Activated gamma-delta T cell treated with anti-CD3 and anti-CD28 coated beads, Interleukin-2, amount 50 U/mL, for 16 hours (primary cell): ENCODE results near the gene PHACTR1.
"Not testable (repeated sequence)": the region's sequence is repeated elsewhere in the genome, so short reads cannot be mapped to it uniquely, and the experiment has no call there.

ENCODE experiments used
- DNase-seq: peaks from one replicate; pipeline ENCODE4 v3.0.0-alpha.2; 2020; ENCODE audit warnings: low read depth

PHACTR1 gene

GRCh38 chr6:13112921-13113320 lies 396.4 kb downstream of the PHACTR1 start:
- no peak for DNase-seq

- no peak for DNase-seq
Observed at GRCh38 chr6:13113376-13113775, 396.8 kb downstream of the PHACTR1 start.

GRCh38 chr6:13113981-13114593 lies 397.5 kb downstream of the PHACTR1 start:
- DNase-seq = no peak

GRCh38 chr6:13116155-13116554 lies 399.6 kb downstream of the PHACTR1 start:
- no peak for DNase-seq

GRCh38 chr6:13117570-13117969 lies 401.0 kb downstream of the PHACTR1 start:
- DNase-seq = no peak

GRCh38 chr6:13119549-13119948 lies 403.0 kb downstream of the PHACTR1 start:
- no peak for DNase-seq

GRCh38 chr6:13120483-13121482 lies 404.2 kb downstream of the PHACTR1 start:
- DNase-seq = no peak

- no peak for DNase-seq
Observed at GRCh38 chr6:13124131-13124530, 407.6 kb downstream of the PHACTR1 start.

GRCh38 chr6:13125841-13126240 lies 409.3 kb downstream of the PHACTR1 start:
- no peak for DNase-seq

GRCh38 chr6:13131935-13132661 lies 415.5 kb downstream of the PHACTR1 start:
- no peak for DNase-seq

- DNase-seq = not testable (repeated sequence)
Observed at GRCh38 chr6:13133894-13134293, 417.3 kb downstream of the PHACTR1 start.

GRCh38 chr6:13135152-13135551 lies 418.6 kb downstream of the PHACTR1 start:
- DNase-seq = no peak

GRCh38 chr6:13139119-13139518 lies 422.6 kb downstream of the PHACTR1 start:
- DNase-seq = no peak

GRCh38 chr6:13140980-13141379 lies 424.4 kb downstream of the PHACTR1 start:
- no peak for DNase-seq

- DNase-seq = no peak
Observed at GRCh38 chr6:13141387-13141786, 424.8 kb downstream of the PHACTR1 start.

GRCh38 chr6:13142611-13143010 lies 426.0 kb downstream of the PHACTR1 start:
- DNase-seq = no peak

GRCh38 chr6:13146442-13146841 lies 429.9 kb downstream of the PHACTR1 start:
- DNase-seq = no peak

- no peak for DNase-seq
Observed at GRCh38 chr6:13147376-13147775, 430.8 kb downstream of the PHACTR1 start.

- no peak for DNase-seq
Observed at GRCh38 chr6:13147782-13148181, 431.2 kb downstream of the PHACTR1 start.

GRCh38 chr6:13152764-13153163 lies 436.2 kb downstream of the PHACTR1 start:
- DNase-seq = no peak

GRCh38 chr6:13156381-13156780 lies 439.8 kb downstream of the PHACTR1 start:
- no peak for DNase-seq

GRCh38 chr6:13157293-13157692 lies 440.7 kb downstream of the PHACTR1 start:
- DNase-seq = no peak

GRCh38 chr6:13159300-13159699 lies 442.7 kb downstream of the PHACTR1 start:
- DNase-seq = no peak
